ENCODE measurements around the gene WWP2.

WWP2 gene

DNA sequence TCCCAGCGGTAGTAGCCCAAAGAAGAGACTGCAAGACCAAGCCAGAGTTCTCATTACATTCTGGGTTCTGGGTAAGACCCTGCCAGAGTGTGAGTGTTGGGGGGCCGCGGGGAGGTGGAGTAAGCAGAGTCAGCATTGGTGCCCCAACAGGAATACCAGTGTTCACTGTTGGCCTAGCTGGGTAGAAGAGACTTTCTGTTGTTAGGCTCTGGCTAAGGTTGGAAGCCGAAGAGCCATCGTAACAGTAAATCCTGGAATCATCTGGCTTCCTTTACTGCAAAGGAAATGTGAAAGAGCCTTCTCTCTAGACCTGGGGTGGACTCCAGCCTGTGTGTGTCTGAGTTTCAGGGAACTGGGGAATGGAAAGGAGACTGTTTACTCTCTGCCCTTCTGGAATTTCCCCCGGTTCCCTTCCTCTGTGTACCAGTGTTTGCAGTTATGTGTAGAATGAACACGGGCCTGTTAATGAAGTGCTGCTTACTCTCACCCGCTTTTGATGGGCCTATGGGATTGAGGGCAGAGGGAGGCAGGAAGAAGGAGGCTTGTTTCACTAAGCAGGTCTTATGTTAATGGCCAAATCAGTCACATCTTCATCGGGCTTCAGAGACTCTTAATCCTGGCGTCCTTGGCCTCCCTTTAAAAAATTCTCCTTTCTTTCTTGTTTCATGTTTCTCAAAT, 68.5 kb downstream of the WWP2 start:
- TF ChIP-seq, protein P1, sequence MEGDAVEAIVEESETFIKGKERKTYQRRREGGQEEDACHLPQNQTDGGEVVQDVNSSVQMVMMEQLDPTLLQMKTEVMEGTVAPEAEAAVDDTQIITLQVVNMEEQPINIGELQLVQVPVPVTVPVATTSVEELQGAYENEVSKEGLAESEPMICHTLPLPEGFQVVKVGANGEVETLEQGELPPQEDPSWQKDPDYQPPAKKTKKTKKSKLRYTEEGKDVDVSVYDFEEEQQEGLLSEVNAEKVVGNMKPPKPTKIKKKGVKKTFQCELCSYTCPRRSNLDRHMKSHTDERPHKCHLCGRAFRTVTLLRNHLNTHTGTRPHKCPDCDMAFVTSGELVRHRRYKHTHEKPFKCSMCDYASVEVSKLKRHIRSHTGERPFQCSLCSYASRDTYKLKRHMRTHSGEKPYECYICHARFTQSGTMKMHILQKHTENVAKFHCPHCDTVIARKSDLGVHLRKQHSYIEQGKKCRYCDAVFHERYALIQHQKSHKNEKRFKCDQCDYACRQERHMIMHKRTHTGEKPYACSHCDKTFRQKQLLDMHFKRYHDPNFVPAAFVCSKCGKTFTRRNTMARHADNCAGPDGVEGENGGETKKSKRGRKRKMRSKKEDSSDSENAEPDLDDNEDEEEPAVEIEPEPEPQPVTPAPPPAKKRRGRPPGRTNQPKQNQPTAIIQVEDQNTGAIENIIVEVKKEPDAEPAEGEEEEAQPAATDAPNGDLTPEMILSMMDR (conservative IDR thresholded peaks at IDR 0.05; ENCODE audit: low read length): no peak
- no peak for TF ChIP-seq EZH2phosphoT487 (IDR thresholded peaks at IDR 0.05; ENCODE audit: borderline replicate concordance)
- no peak overlapping the region for H2AFZ ChIP-seq (ENCODE audit: low read length)
- no peaks in the 10 kb centered on the region for H3K9me3 ChIP-seq (ENCODE audit: insufficient read depth, low read depth, low read length)
- H3K4me1 ChIP-seq (ENCODE audit: insufficient read depth, low read length, poor library complexity, severe bottlenecking): no peaks in the 10 kb centered on the region
- H4K20me1 ChIP-seq (ENCODE audit: insufficient read depth, low read length, poor library complexity, severe bottlenecking): no peaks in the 10 kb centered on the region
- H3K4me3 ChIP-seq (ENCODE audit: low read length, poor library complexity, severe bottlenecking): no peak overlapping the region
- no peak overlapping the region for H3K9ac ChIP-seq (ENCODE audit: low read depth, low read length, poor library complexity, severe bottlenecking)
- H3K36me3 ChIP-seq (ENCODE audit: insufficient read depth, low read length): no peaks in the 10 kb centered on the region
- H3K4me2 ChIP-seq (ENCODE audit: low read depth, low read length, poor library complexity, severe bottlenecking): no peak overlapping the region
- no peaks in the 10 kb centered on the region for H3K79me2 ChIP-seq (ENCODE audit: insufficient read depth, low read length)
- H3K9me2 ChIP-seq (replicated peaks; ENCODE audit: low read depth, low read length): no peaks in the 10 kb centered on the region
- no peaks in the 10 kb centered on the region for H3F3A ChIP-seq (ENCODE audit: low read depth)
- no peaks in the 10 kb centered on the region for H3K27me3 ChIP-seq (ENCODE audit: insufficient read depth, low read length, poor library complexity, severe bottlenecking)

DNA sequence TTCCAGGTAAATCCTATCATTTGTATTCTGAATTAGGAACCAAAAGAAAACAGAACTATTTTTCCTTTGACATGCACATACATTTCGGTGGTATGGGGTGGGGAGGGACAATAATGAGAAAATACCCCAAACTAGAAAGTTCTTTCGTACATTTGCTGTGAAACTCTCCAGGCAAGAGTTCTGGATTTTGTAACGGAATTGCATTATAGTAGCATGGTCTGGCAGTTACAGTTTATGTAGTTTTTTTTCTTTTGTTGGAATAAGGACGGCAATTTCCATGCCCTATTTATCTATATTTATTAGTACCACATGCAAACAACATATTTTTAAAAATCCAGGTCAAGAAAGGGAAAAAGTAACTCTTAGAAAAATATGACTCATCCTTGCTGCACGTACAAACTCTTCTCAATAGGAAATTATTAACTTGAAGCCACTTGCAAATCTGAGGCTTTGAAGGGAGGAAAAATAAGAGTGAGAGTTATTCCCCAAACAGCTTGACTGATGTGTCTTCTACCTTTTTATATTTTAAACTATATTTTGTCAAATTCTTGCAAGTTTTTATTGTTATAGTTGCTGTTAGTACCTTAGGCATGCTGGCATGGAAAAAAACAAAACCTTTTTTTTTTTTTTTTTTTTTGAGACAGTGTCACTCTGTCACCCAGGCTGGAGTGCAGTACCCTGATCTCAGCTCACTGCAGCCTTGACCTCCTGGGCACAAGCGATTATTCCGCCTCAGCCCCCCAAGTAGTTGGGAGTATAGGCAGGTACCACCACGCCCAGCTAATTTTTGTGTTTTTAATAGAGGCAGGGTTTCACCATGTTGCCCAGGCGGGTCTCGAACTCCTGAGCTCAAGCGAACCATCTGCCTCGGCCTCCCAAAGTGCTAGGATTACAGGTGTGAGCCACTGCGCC, 69.3 kb downstream of the WWP2 start:
- H3K4me1 ChIP-seq (ENCODE audit: insufficient read depth, low read length, poor library complexity, severe bottlenecking): no peaks in the 10 kb centered on the region
- H3K9me3 ChIP-seq (ENCODE audit: insufficient read depth, low read depth, low read length): no peaks in the 10 kb centered on the region
- no peaks in the 10 kb centered on the region for H3K36me3 ChIP-seq (ENCODE audit: insufficient read depth, low read length)
- no peaks in the 10 kb centered on the region for H3F3A ChIP-seq (ENCODE audit: low read depth)
- no peak overlapping the region for H3K4me2 ChIP-seq (ENCODE audit: low read depth, low read length, poor library complexity, severe bottlenecking)
- H3K27me3 ChIP-seq (ENCODE audit: insufficient read depth, low read length, poor library complexity, severe bottlenecking): no peaks in the 10 kb centered on the region
- H4K20me1 ChIP-seq (ENCODE audit: insufficient read depth, low read length, poor library complexity, severe bottlenecking): no peaks in the 10 kb centered on the region
- no peak overlapping the region for H3K4me3 ChIP-seq (ENCODE audit: low read length, poor library complexity, severe bottlenecking)
- no peak overlapping the region for H2AFZ ChIP-seq (ENCODE audit: low read length)
- no peaks in the 10 kb centered on the region for H3K79me2 ChIP-seq (ENCODE audit: insufficient read depth, low read length)
- TF ChIP-seq, protein P1 (conservative IDR thresholded peaks at IDR 0.05; ENCODE audit: low read length): no peak
- TF ChIP-seq EZH2phosphoT487 (IDR thresholded peaks at IDR 0.05; ENCODE audit: borderline replicate concordance): no peak
- no peaks in the 10 kb centered on the region for H3K9me2 ChIP-seq (replicated peaks; ENCODE audit: low read depth, low read length)
- no peak overlapping the region for H3K9ac ChIP-seq (ENCODE audit: low read depth, low read length, poor library complexity, severe bottlenecking)

DNA sequence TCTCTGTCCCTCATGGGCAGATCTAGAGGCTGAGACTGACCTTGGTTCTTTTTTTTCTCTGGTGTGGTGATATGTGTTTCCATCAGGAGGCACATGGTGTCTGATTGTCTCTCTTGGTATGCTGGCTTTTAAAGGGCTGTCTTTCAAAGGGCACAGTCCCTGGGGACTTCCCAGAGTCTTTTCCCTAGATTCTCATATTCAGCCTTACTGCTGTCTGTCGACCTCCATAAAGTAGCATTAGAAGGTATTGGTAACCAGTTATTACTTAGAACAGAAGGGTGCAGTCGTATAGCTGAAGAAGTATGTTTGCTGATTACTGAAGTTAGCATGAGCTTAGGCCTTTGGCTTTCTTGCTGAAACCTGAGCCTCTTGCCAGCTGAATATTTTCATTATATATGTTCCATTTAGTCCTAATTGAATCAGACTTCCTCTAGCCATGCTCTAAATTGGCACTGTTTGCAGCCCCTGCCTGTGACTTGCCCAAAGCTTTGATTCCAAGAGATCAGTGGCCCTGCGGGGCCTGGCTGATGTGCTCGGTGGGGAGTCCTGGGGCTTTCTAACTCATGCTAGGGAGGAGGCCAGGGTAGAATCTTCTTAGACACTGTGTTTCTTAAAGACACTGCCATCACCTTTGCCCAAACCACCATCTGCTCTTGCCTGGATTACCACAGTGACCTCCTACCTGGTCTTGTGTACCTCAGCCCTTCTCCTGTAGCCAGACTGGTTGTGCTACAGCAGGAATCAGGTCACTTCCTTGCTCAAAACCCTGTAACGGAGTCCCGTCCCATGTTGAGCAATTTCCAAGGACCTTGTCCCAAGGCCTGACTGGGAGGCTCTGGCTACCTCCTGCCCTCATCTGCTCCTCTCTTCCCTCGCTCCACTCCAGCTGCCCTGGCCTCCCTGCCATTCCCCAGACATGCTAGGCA, 71.5 kb downstream of the WWP2 start:
- H3K27me3 ChIP-seq (ENCODE audit: insufficient read depth, low read length, poor library complexity, severe bottlenecking): no peaks in the 10 kb centered on the region
- no peak for TF ChIP-seq EZH2phosphoT487 (IDR thresholded peaks at IDR 0.05; ENCODE audit: borderline replicate concordance)
- TF ChIP-seq, protein P1 (conservative IDR thresholded peaks at IDR 0.05; ENCODE audit: low read length): no peak
- H3K4me2 ChIP-seq (ENCODE audit: low read depth, low read length, poor library complexity, severe bottlenecking): no peak overlapping the region
- no peaks in the 10 kb centered on the region for H4K20me1 ChIP-seq (ENCODE audit: insufficient read depth, low read length, poor library complexity, severe bottlenecking)
- no peaks in the 10 kb centered on the region for H3F3A ChIP-seq (ENCODE audit: low read depth)
- H2AFZ ChIP-seq (ENCODE audit: low read length): no peak overlapping the region
- H3K4me3 ChIP-seq (ENCODE audit: low read length, poor library complexity, severe bottlenecking): no peak overlapping the region
- no peaks in the 10 kb centered on the region for H3K9me2 ChIP-seq (replicated peaks; ENCODE audit: low read depth, low read length)
- H3K9ac ChIP-seq (ENCODE audit: low read depth, low read length, poor library complexity, severe bottlenecking): no peak overlapping the region
- no peaks in the 10 kb centered on the region for H3K9me3 ChIP-seq (ENCODE audit: insufficient read depth, low read depth, low read length)
- H3K36me3 ChIP-seq (ENCODE audit: insufficient read depth, low read length): no peaks in the 10 kb centered on the region
- H3K4me1 ChIP-seq (ENCODE audit: insufficient read depth, low read length, poor library complexity, severe bottlenecking): no peaks in the 10 kb centered on the region
- H3K79me2 ChIP-seq (ENCODE audit: insufficient read depth, low read length): no peaks in the 10 kb centered on the region
